Activated T-cell treated with anti-CD3 and anti-CD28 coated beads, Interleukin-2, amount 50 U/mL, for 72 hours (primary cell): ENCODE measurements around the gene LCE1E. TPM values are rescaled to one million over a fixed set of nuclear protein-coding genes. Genes with fewer than 3 reads are reported as not detected.

Experiments used
- ATAC-seq, 2 donors: fragments of 150-1000 bp; cut with Tn5 transposase; replicated peaks in 1 of 2; 2 replicates each; pipeline ENCODE4 v1.10.0; 2021; ENCODE audit warnings: moderate library complexity in 2 of 2, mild to moderate bottlenecking in 1 of 2
- DNase-seq, 2 donors: peaks; one replicate each; pipeline ENCODE4 v3.0.0; 2021 to 2022; ENCODE audit warnings: mixed read lengths in 1 of 2
- H3K27ac Mint-ChIP-seq: one replicate; pipeline ENCODE4 v1.8.0; 2022; ENCODE audit warnings: mild to moderate bottlenecking, moderate library complexity, mixed read lengths
- H3K27me3 Mint-ChIP-seq: one replicate; pipeline ENCODE4 v1.8.0; 2022; ENCODE audit warnings: low read depth, mixed read lengths
- H3K36me3 Mint-ChIP-seq, 2 donors: one replicate each; pipeline ENCODE4 v1.8.0; 2022; ENCODE audit warnings: mixed read lengths in 2 of 2, mild to moderate bottlenecking in 1 of 2; ENCODE audit not compliant: insufficient read depth in 2 of 2
- H3K4me1 Mint-ChIP-seq: one replicate; pipeline ENCODE4 v1.8.0; 2022; ENCODE audit warnings: low read depth, mixed read lengths
- H3K4me3 Mint-ChIP-seq, 2 donors: one replicate each; pipeline ENCODE4 v1.8.0; 2022; ENCODE audit warnings: mild to moderate bottlenecking in 2 of 2, mixed read lengths in 2 of 2, moderate library complexity in 2 of 2
- H3K9me3 Mint-ChIP-seq, 2 donors: one replicate each; pipeline ENCODE4 v1.8.0; 2022; ENCODE audit warnings: mixed read lengths in 2 of 2
- total RNA-seq, 2 donors: library from RNA; stranded (reverse); gene quantifications; one replicate each; pipeline ENCODE4 v1.2.3, GENCODE V29; 2022

LCE1E gene
- total RNA-seq = not detected

DNA sequence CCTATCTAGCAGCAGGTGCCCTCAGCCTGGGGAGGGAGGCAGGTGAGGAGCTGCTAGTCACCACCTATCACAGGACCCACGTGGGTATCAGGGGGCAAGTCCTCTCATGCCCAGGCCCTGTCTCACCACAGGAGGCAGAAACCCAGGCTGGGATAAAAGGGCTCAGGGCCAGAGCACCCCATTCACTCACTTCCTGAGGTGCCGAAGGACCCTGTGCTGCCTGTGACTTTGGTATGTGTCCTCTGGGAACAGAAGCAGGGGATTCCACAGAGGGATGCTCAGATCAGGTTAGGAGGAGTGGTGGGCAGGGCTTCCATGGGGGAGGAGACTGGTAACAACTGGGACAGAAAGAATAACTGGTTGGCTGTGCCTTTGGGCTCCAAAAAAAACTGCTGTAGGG, at the start of gene LCE1E:
LCE1E (plus strand) TSS at position 181 of the 400 bp plus-strand sequence. CDS start 1,043 bp downstream, outside the sequence.
- no peak within 1 kb of the TSS for H3K27ac Mint-ChIP-seq
- no peaks in the 10 kb centered on the region for H3K9me3 Mint-ChIP-seq
- no peak for ATAC-seq
- peaks cover 28% of the 10 kb centered on the region for H3K27me3 Mint-ChIP-seq
- H3K36me3 Mint-ChIP-seq = no peaks in the 10 kb centered on the region
- no peak for DNase-seq
- no peak within 1 kb of the TSS for H3K4me3 Mint-ChIP-seq
- no peaks in the 10 kb centered on the region for H3K4me1 Mint-ChIP-seq

GRCh38 chr1:152737997-152738396, 48.1 kb upstream of the LCE1E start:
- no peak overlapping the region for H3K27ac Mint-ChIP-seq
- DNase-seq = no peak
- H3K36me3 Mint-ChIP-seq = no peaks in the 10 kb centered on the region
- no peak for ATAC-seq
- no peaks in the 10 kb centered on the region for H3K4me1 Mint-ChIP-seq
- H3K4me3 Mint-ChIP-seq = no peak overlapping the region
- H3K27me3 Mint-ChIP-seq = peaks cover 27% of the 10 kb centered on the region
- no peaks in the 10 kb centered on the region for H3K9me3 Mint-ChIP-seq

DNA sequence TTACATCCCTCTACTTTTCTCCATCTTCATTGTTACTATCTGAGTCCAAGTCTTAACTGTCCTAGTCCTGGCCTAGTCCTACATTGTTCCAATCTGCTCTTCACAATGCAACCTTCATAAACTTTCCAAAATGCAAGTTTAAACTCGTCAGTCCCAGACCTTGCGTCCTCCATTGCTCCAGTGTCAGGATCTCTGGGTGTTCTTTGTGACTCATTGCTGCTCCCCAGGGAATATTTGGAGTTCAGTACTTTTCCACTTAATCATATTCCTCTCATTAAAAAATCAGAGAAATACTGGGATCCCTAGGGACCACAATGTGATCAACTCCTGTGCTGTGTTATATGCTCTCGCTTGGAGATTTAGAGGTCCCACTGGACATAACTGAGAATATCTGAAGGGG, 46.2 kb upstream of the LCE1E start:
- Mint-ChIP-seq H3K27ac (no peak overlapping the region), H3K4me3 (no peak overlapping the region), H3K9me3 (no peaks in the 10 kb centered on the region), H3K4me1 (no peaks in the 10 kb centered on the region), H3K36me3 (no peaks in the 10 kb centered on the region), H3K27me3 (peaks cover 35% of the 10 kb centered on the region)
- DNase-seq (no peak), ATAC-seq (no peak)

- H3K27me3 Mint-ChIP-seq = peaks cover 37% of the 10 kb centered on the region
- no peaks in the 10 kb centered on the region for H3K4me1 Mint-ChIP-seq
- no peak overlapping the region for H3K4me3 Mint-ChIP-seq
Measured at GRCh38 chr1:152741656-152742055, 44.4 kb upstream of the LCE1E start.

DNA sequence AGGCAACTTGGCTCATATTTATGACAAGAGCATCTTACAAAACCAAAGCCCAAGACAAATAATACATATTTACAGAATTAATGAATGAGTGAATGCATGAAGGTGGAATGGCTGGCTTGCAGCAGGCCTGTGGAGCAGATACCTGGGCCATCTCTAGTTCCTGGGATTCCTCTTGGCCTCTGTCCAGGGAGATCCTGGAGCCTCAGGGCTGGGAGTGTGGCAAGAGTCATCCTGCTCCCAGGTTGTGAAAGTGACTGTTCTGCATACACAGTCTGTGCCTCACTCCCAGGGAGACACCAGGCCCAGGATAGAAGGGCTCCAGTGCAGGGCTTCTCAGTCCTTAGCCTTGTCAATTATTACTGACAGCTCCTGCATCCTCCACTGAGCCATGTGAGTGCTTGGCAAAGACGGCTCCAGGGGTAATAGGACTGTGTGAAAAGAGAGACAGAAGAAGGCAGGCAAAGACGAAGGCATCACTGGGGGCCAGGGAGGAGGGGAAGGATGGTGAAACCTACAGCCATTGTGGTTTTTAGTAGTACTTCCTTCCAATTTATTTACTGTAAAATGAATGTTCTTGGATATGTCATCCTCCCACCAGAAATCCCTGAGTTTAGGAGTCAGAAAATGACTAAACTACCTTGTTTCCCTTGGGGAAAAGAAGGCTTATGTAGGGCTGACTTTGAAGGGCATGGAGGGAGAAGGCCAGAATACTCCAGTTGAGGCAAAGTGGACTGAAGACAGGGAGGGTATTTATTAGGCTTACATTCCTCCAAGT, 42.5 kb upstream of the LCE1E start:
- no peak for ATAC-seq

More at GRCh38 chr1:152741656-152742055, 44.4 kb upstream of the LCE1E start:
- no peaks in the 10 kb centered on the region for H3K9me3 Mint-ChIP-seq
- H3K36me3 Mint-ChIP-seq = no peaks in the 10 kb centered on the region
- ATAC-seq (no peak), DNase-seq (no peak)
- no peak overlapping the region for H3K27ac Mint-ChIP-seq

DNA sequence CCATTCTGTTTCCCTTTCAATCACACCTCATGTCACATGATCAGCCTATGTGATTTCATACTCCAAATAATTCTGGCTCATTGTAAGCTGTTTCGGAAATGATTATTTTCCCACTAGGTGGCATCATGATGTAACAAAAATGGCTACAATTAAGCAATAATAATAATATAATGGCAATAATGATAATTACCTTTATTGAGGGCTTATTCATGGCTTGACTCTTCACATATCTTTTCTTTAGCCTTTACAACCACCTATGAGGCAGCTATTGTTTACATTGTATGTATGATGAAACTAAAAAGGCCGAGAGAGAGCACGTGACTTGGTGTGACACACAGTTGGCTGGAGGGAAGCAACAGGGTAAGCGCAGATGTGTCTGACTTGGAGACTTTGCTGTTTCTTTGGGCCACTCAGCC, 40.8 kb upstream of the LCE1E start:
- H3K4me1 Mint-ChIP-seq = no peaks in the 10 kb centered on the region
- H3K36me3 Mint-ChIP-seq = no peaks in the 10 kb centered on the region
- H3K27ac Mint-ChIP-seq = no peak overlapping the region
- peaks cover 18% of the 10 kb centered on the region for H3K27me3 Mint-ChIP-seq
- no peak for ATAC-seq
- no peak for DNase-seq
- H3K4me3 Mint-ChIP-seq = no peak overlapping the region
- H3K9me3 Mint-ChIP-seq = no peaks in the 10 kb centered on the region

More for the DNA sequence above, 42.5 kb upstream of the LCE1E start:
- DNase-seq = no peak
- Mint-ChIP-seq H3K27ac (no peak overlapping the region), H3K36me3 (no peaks in the 10 kb centered on the region), H3K27me3 (peaks cover 28% of the 10 kb centered on the region), H3K9me3 (no peaks in the 10 kb centered on the region), H3K4me1 (no peaks in the 10 kb centered on the region), H3K4me3 (no peak overlapping the region)

DNA sequence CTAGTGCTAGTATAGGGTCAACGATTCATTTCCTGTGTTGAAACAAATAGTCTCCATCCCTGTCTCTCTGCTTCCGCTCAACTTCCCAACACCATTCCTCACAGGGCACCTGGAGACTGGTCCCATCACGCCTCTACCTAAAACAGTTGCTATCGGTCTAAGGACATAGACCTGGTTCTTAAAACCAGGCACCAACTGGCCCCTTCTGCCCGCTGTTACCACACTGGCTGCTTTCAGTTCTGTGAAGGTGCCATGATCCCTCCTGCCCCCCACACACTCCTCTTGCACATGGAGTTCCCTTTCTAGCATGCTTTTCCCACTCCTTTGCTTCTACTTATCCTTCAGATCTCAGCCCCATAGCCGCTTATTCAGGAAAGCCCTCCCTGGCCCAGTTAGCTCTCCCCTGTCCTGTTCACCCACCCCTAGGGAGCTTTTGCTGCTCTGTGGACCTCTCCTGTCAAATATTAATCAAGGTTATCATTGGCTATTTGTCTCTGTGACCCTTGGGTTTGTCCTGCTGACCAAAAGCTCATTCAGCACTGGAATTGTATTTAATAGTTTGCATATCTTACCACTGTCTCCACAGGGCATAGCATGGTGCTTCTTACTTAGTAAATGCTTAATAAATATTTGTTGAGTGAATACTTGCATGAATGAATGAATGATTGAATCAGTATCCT, 40.2 kb upstream of the LCE1E start:
- ATAC-seq (no peak), DNase-seq (no peak)
- H3K4me1 Mint-ChIP-seq = no peaks in the 10 kb centered on the region
- H3K9me3 Mint-ChIP-seq = no peaks in the 10 kb centered on the region
- no peak overlapping the region for H3K4me3 Mint-ChIP-seq
- H3K27me3 Mint-ChIP-seq = peaks cover 24% of the 10 kb centered on the region
- no peaks in the 10 kb centered on the region for H3K36me3 Mint-ChIP-seq
- no peak overlapping the region for H3K27ac Mint-ChIP-seq

DNA sequence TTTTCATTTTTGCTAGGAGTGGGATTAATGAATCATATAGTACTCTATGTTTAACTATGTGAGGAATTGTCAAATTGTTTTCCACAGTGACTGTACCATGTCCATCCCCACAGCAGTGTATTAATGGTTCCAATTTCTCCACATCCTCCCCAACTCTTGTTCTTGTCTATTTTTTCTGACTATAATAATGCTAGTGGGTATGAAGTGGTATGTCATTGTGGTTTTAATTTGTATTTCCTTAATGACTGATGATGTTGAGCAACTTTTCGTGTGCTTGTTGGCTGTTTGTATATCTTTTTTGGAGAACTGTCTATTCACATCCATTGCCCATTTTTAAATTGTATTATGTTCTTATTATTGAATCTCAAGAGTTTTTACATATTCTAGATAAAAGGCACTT, 38.2 kb upstream of the LCE1E start:
- Mint-ChIP-seq H3K27ac (no peak overlapping the region), H3K27me3 (peaks cover 28% of the 10 kb centered on the region), H3K4me1 (peaks cover 6% of the 10 kb centered on the region), H3K9me3 (no peaks in the 10 kb centered on the region), H3K36me3 (no peaks in the 10 kb centered on the region), H3K4me3 (no peak overlapping the region)
- ATAC-seq (no peak), DNase-seq (no peak)

GRCh38 chr1:152752225-152752624, 33.8 kb upstream of the LCE1E start:
- Mint-ChIP-seq H3K4me1 (peaks cover 6% of the 10 kb centered on the region), H3K27ac (no peak overlapping the region), H3K9me3 (no peaks in the 10 kb centered on the region), H3K27me3 (peaks cover 28% of the 10 kb centered on the region), H3K4me3 (no peak overlapping the region), H3K36me3 (no peaks in the 10 kb centered on the region)
- DNase-seq = no peak
- ATAC-seq = peak; percentile 49 to 58

GRCh38 chr1:152753586-152753985, 32.5 kb upstream of the LCE1E start:
- Mint-ChIP-seq H3K27me3 (peaks cover 28% of the 10 kb centered on the region), H3K9me3 (no peaks in the 10 kb centered on the region), H3K4me3 (no peak overlapping the region), H3K4me1 (peaks cover 6% of the 10 kb centered on the region), H3K27ac (no peak overlapping the region), H3K36me3 (no peaks in the 10 kb centered on the region)
- ATAC-seq (no peak), DNase-seq (no peak)

DNA sequence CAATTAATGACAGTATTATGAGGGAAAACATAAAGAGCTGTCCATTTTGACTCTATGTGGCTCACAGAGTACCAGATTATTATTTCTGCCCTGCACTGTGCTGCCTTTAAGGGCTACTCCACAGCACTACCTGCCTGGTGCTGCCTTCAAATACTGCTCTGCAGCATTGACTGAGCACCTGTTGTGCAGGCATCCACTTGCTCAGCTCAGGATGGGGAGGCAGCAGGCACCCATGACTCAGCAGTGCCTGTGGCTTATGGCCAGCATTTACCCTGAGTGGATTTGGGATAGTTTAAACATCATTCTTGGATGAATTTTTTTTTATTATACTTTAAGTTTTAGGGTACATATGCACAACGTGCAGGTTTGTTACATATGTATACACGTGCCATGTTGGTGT, 29.2 kb upstream of the LCE1E start:
- H3K4me3 Mint-ChIP-seq = no peak overlapping the region
- no peak for DNase-seq
- peaks cover 33% of the 10 kb centered on the region for H3K27me3 Mint-ChIP-seq
- no peaks in the 10 kb centered on the region for H3K9me3 Mint-ChIP-seq
- H3K27ac Mint-ChIP-seq = no peak overlapping the region
- ATAC-seq = no peak
- no peaks in the 10 kb centered on the region for H3K36me3 Mint-ChIP-seq
- H3K4me1 Mint-ChIP-seq = peaks cover 6% of the 10 kb centered on the region

DNA sequence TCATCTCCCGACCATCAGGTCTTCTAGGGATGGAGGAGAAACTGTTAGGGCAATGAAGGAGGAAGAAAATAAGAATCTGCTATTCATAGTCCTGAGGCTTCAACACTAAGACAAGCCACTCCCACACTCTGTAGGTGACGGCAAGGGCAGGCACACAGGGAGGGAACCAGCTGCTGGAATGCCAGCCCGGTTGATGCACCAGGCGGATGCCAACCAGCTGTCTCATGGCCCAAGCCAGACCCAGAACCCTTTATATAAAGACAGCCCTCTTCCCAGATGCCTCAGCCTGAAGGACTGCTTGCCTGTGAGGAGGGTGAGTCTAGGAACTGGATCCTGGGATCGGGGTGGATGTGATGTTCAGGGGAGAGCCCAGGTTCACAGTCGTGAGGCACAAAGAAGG, 28.3 kb upstream of the LCE1E start, which contains the start of gene KPRP:
KPRP (plus strand) TSS at position 279 of the 400 bp plus-strand sequence. CDS start 1,564 bp downstream, outside the sequence.
- H3K9me3 Mint-ChIP-seq = no peaks in the 10 kb centered on the region
- peaks cover under 1% of the 10 kb centered on the region for H3K4me1 Mint-ChIP-seq
- H3K4me3 Mint-ChIP-seq = no peak within 1 kb of the TSS
- no peaks in the 10 kb centered on the region for H3K36me3 Mint-ChIP-seq
- H3K27me3 Mint-ChIP-seq = peaks cover 27% of the 10 kb centered on the region
- H3K27ac Mint-ChIP-seq = no peak within 1 kb of the TSS
- ATAC-seq (no peak), DNase-seq (no peak)

- no peaks in the 10 kb centered on the region for H3K36me3 Mint-ChIP-seq
- no peaks in the 10 kb centered on the region for H3K4me1 Mint-ChIP-seq
- ATAC-seq = no peak
- peaks cover 24% of the 10 kb centered on the region for H3K27me3 Mint-ChIP-seq
- no peak for DNase-seq
- H3K27ac Mint-ChIP-seq = no peak overlapping the region
- no peaks in the 10 kb centered on the region for H3K9me3 Mint-ChIP-seq
- H3K4me3 Mint-ChIP-seq = no peak overlapping the region
Measured at GRCh38 chr1:152758636-152759035, 27.4 kb upstream of the LCE1E start.
